Measurements from ENCODE around the gene OSBPL6. TPM values are rescaled to one million over a fixed set of nuclear protein-coding genes. Genes with fewer than 3 reads are reported as not detected.

Gene OSBPL6
- total RNA-seq, 6 experiments from 2014 or later = 2.4 to 4.1 (median 3.1) TPM

GRCh38 chr2:178448968-178449661 is 254.8 kb downstream of the OSBPL6 start:
- DNase-seq (no peak), ATAC-seq (no peak)
- Histone ChIP-seq H3K9me3 (no peaks in the 10 kb centered on the region), H3K27ac (peak overlapping the region in 2 of 3 donors; percentile 92 to 98), H3K36me3 (peaks cover 0 to 41% (median 15%) of the 10 kb centered on the region in 4 donors), H3K27me3 (no peaks in the 10 kb centered on the region), H3K4me1 (peaks cover 0 to 16% (median 6%) of the 10 kb centered on the region in 4 donors), H3K4me3 (peak overlapping the region in 2 of 3 donors; percentile 88)
- TF ChIP-seq POLR2A (IDR thresholded peaks at IDR 0.05) (no peak), CTCF (IDR thresholded peaks at IDR 0.05) (no peak)
- WGBS (ENCODE audit: insufficient coverage, low coverage, low lambda C conversion rate, missing lambda C conversion rate) = 56% methylated on average over 4 of the region's 4 CpGs
- intact Hi-C loops (cut with DNase I) = no loop called here

GRCh38 chr2:178449700-178450523 is 255.6 kb downstream of the OSBPL6 start:
- peak overlapping the region; percentile 72 to 88 (median 88) for H3K4me3 ChIP-seq
- H3K27me3 ChIP-seq = no peaks in the 10 kb centered on the region
- peaks cover 0 to 33% (median 12%) of the 10 kb centered on the region in 4 donors for H3K36me3 ChIP-seq
- intact Hi-C loops (cut with DNase I) = no loop called here
- WGBS (ENCODE audit: insufficient coverage, low coverage, low lambda C conversion rate, missing lambda C conversion rate) = 4% methylated on average over 18 of the region's 18 CpGs
- peak overlapping the region; percentile 92 to 98 (median 93) for H3K27ac ChIP-seq
- DNase-seq (peak in 1 of 3 donors; percentile 79), ATAC-seq (peak; percentile 13 to 47 (median 24))
- TF ChIP-seq CTCF (IDR thresholded peaks at IDR 0.05) (no peak), POLR2A (IDR thresholded peaks at IDR 0.05) (no peak)
- H3K9me3 ChIP-seq = no peaks in the 10 kb centered on the region
- peaks cover 0 to 16% (median 6%) of the 10 kb centered on the region in 4 donors for H3K4me1 ChIP-seq

- Histone ChIP-seq H3K9me3 (no peaks in the 10 kb centered on the region), H3K27ac (peak overlapping the region; percentile 92 to 98 (median 93)), H3K4me1 (peaks cover 0 to 16% (median 6%) of the 10 kb centered on the region in 4 donors), H3K4me3 (peak overlapping the region; percentile 72 to 88 (median 88)), H3K27me3 (no peaks in the 10 kb centered on the region), H3K36me3 (peaks cover 0 to 28% (median 12%) of the 10 kb centered on the region in 4 donors)
- WGBS (ENCODE audit: insufficient coverage, low coverage, low lambda C conversion rate, missing lambda C conversion rate) = 0% methylated on average over 8 of the region's 25 CpGs
- DNase-seq (no peak), ATAC-seq (no peak)
- TF ChIP-seq POLR2A (IDR thresholded peaks at IDR 0.05) (no peak), CTCF (IDR thresholded peaks at IDR 0.05) (no peak)
- intact Hi-C loops (cut with DNase I) = no loop called here
Measured at GRCh38 chr2:178450524-178450773, 256.1 kb downstream of the OSBPL6 start.

GRCh38 chr2:178450774-178451525 is 256.6 kb downstream of the OSBPL6 start, which contains the start of the genes PJVK and PRKRA:
PJVK (plus strand) TSS chr2:178451378; CDS start chr2:178453410, 2,032 bp downstream.
PRKRA (minus strand) TSS chr2:178451175; CDS start chr2:178451030, 145 bp downstream.
- no peaks in the 10 kb centered on the region for H3K9me3 ChIP-seq
- peaks cover 0 to 16% (median 6%) of the 10 kb centered on the region in 4 donors for H3K4me1 ChIP-seq
- peaks cover 0 to 23% (median 12%) of the 10 kb centered on the region in 4 donors for H3K36me3 ChIP-seq
- ATAC-seq (peak; percentile 95 to 99 (median 96)), DNase-seq (peak; percentile 99)
- 0% methylated on average over 16 of the region's 76 CpGs for WGBS (ENCODE audit: insufficient coverage, low coverage, low lambda C conversion rate, missing lambda C conversion rate)
- peak within 1 kb of the TSS; percentile 92 to 98 (median 93) for H3K27ac ChIP-seq
- TF ChIP-seq CTCF (IDR thresholded peaks at IDR 0.05) = peak in 1 of 4 donors; percentile 29
- TF ChIP-seq POLR2A (IDR thresholded peaks at IDR 0.05) = peak; percentile 98
- no peaks in the 10 kb centered on the region for H3K27me3 ChIP-seq
- peak within 1 kb of the TSS; percentile 72 to 88 (median 88) for H3K4me3 ChIP-seq
- intact Hi-C loops (cut with DNase I) = no loop called here

Data from right lobe of liver (tissue), 6 donors.